Effector CD8-positive, alpha-beta T cell (primary cell): ENCODE results near the gene KCNMB3.
"Not testable (repeated sequence)": the region's sequence is repeated elsewhere in the genome, so short reads cannot be mapped to it uniquely, and the experiment has no call there.

ENCODE experiments used
- DNase-seq: peaks from one replicate; lab custom pipeline; 2025; lab: John Stamatoyannopoulos, UW
- total RNA-seq, 4 experiments: gene quantifications; one replicate each; lab custom pipeline; 2026; lab: John Stamatoyannopoulos, UW

Gene KCNMB3
- 0.53 to 1.6 (median 1.0) reads per million in 4 experiments for total RNA-seq

- no peak for DNase-seq
These were observed at the start of gene KCNMB3 for GRCh38 chr3:179250803-179251476. Gene KCNMB3 (minus strand): TSS chr3:179251114. CDS start chr3:179250990, 124 bp downstream.

- DNase-seq = no peak
These were observed 49.2 kb upstream of the KCNMB3 start for GRCh38 chr3:179299999-179300613.

- DNase-seq = no peak
These were observed 48.4 kb upstream of the KCNMB3 start for GRCh38 chr3:179299316-179299715.

GRCh38 chr3:179297971-179298725 lies 47.2 kb upstream of the KCNMB3 start:
- no peak for DNase-seq

GRCh38 chr3:179292450-179292849 lies 41.5 kb upstream of the KCNMB3 start:
- no peak for DNase-seq

GRCh38 chr3:179289295-179289694 lies 38.4 kb upstream of the KCNMB3 start:
- no peak for DNase-seq

GRCh38 chr3:179288845-179289244 lies 37.9 kb upstream of the KCNMB3 start:
- DNase-seq = no peak

- DNase-seq = no peak
These were observed 35.4 kb upstream of the KCNMB3 start for GRCh38 chr3:179286331-179286730.

GRCh38 chr3:179281825-179282224 lies 30.9 kb upstream of the KCNMB3 start:
- no peak for DNase-seq

- DNase-seq = no peak
These were observed 28.9 kb upstream of the KCNMB3 start for GRCh38 chr3:179279837-179280236.

- no peak for DNase-seq
These were observed 28.2 kb upstream of the KCNMB3 start for GRCh38 chr3:179278932-179279693.

GRCh38 chr3:179278151-179278550 lies 27.2 kb upstream of the KCNMB3 start:
- no peak for DNase-seq

- DNase-seq = no peak
These were observed 25.8 kb upstream of the KCNMB3 start for GRCh38 chr3:179276743-179277142.

- no peak for DNase-seq
These were observed 25.1 kb upstream of the KCNMB3 start for GRCh38 chr3:179276001-179276400.

GRCh38 chr3:179274434-179274833 lies 23.5 kb upstream of the KCNMB3 start:
- DNase-seq = not testable (repeated sequence)

GRCh38 chr3:179272385-179272784 lies 21.5 kb upstream of the KCNMB3 start:
- DNase-seq = no peak

- no peak for DNase-seq
These were observed 18.3 kb upstream of the KCNMB3 start for GRCh38 chr3:179269152-179269707.

GRCh38 chr3:179268400-179269051 lies 17.6 kb upstream of the KCNMB3 start:
- DNase-seq = no peak

- no peak for DNase-seq
These were observed 15.8 kb upstream of the KCNMB3 start for GRCh38 chr3:179266701-179267211.

- DNase-seq = no peak
These were observed 15.0 kb upstream of the KCNMB3 start for GRCh38 chr3:179265875-179266274.

- DNase-seq = no peak
These were observed 14.2 kb upstream of the KCNMB3 start for GRCh38 chr3:179265092-179265491.
